Nephron progenitor cell (in vitro differentiated cells): ENCODE data around the gene TENT4B.

Experiments
- DNase-seq: peaks from one replicate; pipeline ENCODE4 v3.0.0; 2021
- H3K27ac Mint-ChIP-seq: 2 replicates; pipeline ENCODE4 v1.8.0; 2021; ENCODE audit warnings: mild to moderate bottlenecking, moderate library complexity, mixed read lengths
- H3K27me3 Mint-ChIP-seq: 2 replicates; pipeline ENCODE4 v1.8.0; 2021; ENCODE audit warnings: mild to moderate bottlenecking, low read depth, mixed read lengths; ENCODE audit not compliant: poor library complexity
- H3K36me3 Mint-ChIP-seq: 2 replicates; pipeline ENCODE4 v1.8.0; 2021; ENCODE audit warnings: low read depth, mixed read lengths
- H3K4me1 Mint-ChIP-seq: 2 replicates; pipeline ENCODE4 v1.8.0; 2021; ENCODE audit warnings: mixed read lengths
- H3K4me3 Mint-ChIP-seq: 2 replicates; pipeline ENCODE4 v1.8.0; 2021; ENCODE audit warnings: mild to moderate bottlenecking, moderate library complexity, mixed read lengths
- H3K9me3 Mint-ChIP-seq: 2 replicates; pipeline ENCODE4 v1.8.0; 2021; ENCODE audit warnings: mild to moderate bottlenecking, moderate library complexity, mixed read lengths
- TF ChIP-seq, protein P1 (sequence below): fragments of 200-600 bp; sonication (generic); IDR thresholded peaks from 2 replicates; pipeline ENCODE4 v1.5.0; 2021; ENCODE audit warnings: antibody characterized with exemption

TENT4B gene

GRCh38 chr16:50272111-50272571 lies 119.0 kb downstream of the TENT4B start:
- H3K36me3 Mint-ChIP-seq: no peaks in the 10 kb centered on the region
- TF ChIP-seq, protein P1, sequence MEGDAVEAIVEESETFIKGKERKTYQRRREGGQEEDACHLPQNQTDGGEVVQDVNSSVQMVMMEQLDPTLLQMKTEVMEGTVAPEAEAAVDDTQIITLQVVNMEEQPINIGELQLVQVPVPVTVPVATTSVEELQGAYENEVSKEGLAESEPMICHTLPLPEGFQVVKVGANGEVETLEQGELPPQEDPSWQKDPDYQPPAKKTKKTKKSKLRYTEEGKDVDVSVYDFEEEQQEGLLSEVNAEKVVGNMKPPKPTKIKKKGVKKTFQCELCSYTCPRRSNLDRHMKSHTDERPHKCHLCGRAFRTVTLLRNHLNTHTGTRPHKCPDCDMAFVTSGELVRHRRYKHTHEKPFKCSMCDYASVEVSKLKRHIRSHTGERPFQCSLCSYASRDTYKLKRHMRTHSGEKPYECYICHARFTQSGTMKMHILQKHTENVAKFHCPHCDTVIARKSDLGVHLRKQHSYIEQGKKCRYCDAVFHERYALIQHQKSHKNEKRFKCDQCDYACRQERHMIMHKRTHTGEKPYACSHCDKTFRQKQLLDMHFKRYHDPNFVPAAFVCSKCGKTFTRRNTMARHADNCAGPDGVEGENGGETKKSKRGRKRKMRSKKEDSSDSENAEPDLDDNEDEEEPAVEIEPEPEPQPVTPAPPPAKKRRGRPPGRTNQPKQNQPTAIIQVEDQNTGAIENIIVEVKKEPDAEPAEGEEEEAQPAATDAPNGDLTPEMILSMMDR: no peak
- no peak overlapping the region for H3K27ac Mint-ChIP-seq
- H3K4me3 Mint-ChIP-seq: no peak overlapping the region
- no peaks in the 10 kb centered on the region for H3K27me3 Mint-ChIP-seq
- no peaks in the 10 kb centered on the region for H3K9me3 Mint-ChIP-seq
- peaks cover 20% of the 10 kb centered on the region for H3K4me1 Mint-ChIP-seq
- DNase-seq: no peak

DNA sequence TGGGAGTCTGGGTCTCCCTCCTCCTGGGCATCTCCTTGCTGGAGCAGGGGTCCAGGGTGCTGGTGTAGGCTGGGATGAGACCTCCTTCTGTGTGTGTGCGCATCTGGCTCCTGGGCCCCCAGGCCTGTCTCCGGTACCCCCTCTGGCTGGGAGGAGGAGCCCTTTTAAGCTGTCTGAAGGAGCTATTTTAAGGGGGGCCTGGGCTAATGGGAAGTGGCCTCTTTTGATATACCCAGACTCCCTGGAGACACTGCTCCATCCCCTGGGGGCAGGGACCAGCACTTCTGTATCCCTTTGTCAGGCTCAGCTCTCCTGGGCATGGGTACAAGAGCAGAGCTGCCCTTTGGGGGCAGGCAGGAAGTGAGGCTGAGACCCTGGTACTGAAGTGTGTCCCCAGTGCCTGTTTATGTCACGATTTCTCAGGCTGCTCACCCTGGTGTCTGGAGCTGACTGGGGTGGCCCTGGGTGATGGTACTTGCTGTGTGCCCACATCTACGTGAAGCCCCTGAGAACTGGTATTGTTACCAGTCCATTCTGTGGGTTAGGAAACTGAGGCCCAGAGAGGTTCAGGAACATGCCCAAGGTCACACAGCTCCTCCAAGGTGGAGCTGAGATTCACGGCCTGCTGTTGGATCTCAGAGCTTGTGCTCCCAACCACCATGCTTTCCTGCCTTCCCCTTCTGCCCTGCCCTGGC lies 119.7 kb downstream of the TENT4B start:
- Mint-ChIP-seq H3K9me3 (no peaks in the 10 kb centered on the region), H3K36me3 (no peaks in the 10 kb centered on the region), H3K27me3 (no peaks in the 10 kb centered on the region), H3K4me3 (no peak overlapping the region), H3K27ac (no peak overlapping the region), H3K4me1 (peaks cover 13% of the 10 kb centered on the region)
- no peak for DNase-seq
- TF ChIP-seq, protein P1: no peak

DNA sequence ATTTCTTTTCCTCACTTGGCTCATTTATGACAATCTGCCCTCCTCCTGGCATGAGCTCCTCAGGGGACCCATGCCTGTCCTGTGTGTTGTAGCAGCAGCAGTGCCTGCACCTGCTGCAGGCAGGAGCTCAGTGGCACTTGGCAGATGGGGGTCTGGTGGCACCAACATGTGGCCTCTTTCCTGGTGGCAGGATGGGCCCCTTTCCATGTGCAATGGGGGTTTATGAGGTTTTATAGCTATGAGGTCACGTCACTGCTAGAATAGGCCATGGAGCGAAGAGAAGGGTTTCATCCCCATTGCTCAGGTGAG lies 120.2 kb downstream of the TENT4B start:
- H3K9me3 Mint-ChIP-seq: peaks cover 4% of the 10 kb centered on the region
- peaks cover 8% of the 10 kb centered on the region for H3K4me1 Mint-ChIP-seq
- no peak for DNase-seq
- H3K4me3 Mint-ChIP-seq: no peak overlapping the region
- H3K27me3 Mint-ChIP-seq: no peaks in the 10 kb centered on the region
- TF ChIP-seq, protein P1: no peak
- H3K36me3 Mint-ChIP-seq: peaks cover 3% of the 10 kb centered on the region
- H3K27ac Mint-ChIP-seq: no peak overlapping the region

GRCh38 chr16:50273888-50274325 lies 120.8 kb downstream of the TENT4B start:
- Mint-ChIP-seq H3K4me1 (peaks cover 6% of the 10 kb centered on the region), H3K36me3 (peaks cover 5% of the 10 kb centered on the region), H3K4me3 (no peak overlapping the region), H3K27me3 (no peaks in the 10 kb centered on the region), H3K27ac (peak overlapping the region; percentile 67), H3K9me3 (peaks cover 6% of the 10 kb centered on the region)
- no peak for DNase-seq
- TF ChIP-seq, protein P1: no peak

- Mint-ChIP-seq H3K4me3 (no peak overlapping the region), H3K9me3 (peaks cover 6% of the 10 kb centered on the region), H3K27me3 (no peaks in the 10 kb centered on the region), H3K27ac (no peak overlapping the region), H3K36me3 (peaks cover 5% of the 10 kb centered on the region), H3K4me1 (peaks cover 6% of the 10 kb centered on the region)
- TF ChIP-seq, protein P1: no peak
- DNase-seq: no peak
Observed at GRCh38 chr16:50274326-50275097, 121.4 kb downstream of the TENT4B start.
